ENCODE measurements around the gene MMP8.

GRCh38 chr11:102664001-102664752, 60.6 kb downstream of the MMP8 start:
- TF ChIP-seq POLR2AphosphoS5 (IDR thresholded peaks at IDR 0.05) (no peak), CTCF (IDR thresholded peaks at IDR 0.05) (no peak), EP300 (IDR thresholded peaks at IDR 0.05) (no peak), POLR2A (IDR thresholded peaks at IDR 0.05) (no peak)
